GM12878 (cell line): Measurements from ENCODE around the gene SLC22A23. TPM values are rescaled to one million over a fixed set of nuclear protein-coding genes. Genes with fewer than 3 reads are reported as not detected.

Experiments
- ATAC-seq: fragments of 200-7000 bp; cut with Tn5 transposase; 3 replicates; pipeline ENCODE4 v1.9.1; 2020; ENCODE audit warnings: mild to moderate bottlenecking, moderate library complexity
- BruUV-seq: library from RNA; stranded (reverse); fragments of 400-500 nt; replicated peaks from 2 replicates; lab custom pipeline; 2021; lab: Mats Ljungman, UMichigan
- CTCF ChIA-PET: fragments of 300-600 bp; sonication (Branson Sonifier 250); formaldehyde crosslinking; extraction: SDS; loops from one replicate; lab custom pipeline; 2021; ENCODE audit warnings: inconsistent platforms; lab: Yijun Ruan, JAX
- POLR2A ChIA-PET: fragments of 350-600 bp; formaldehyde crosslinking; extraction: SDS; loops from one replicate; lab custom pipeline; 2021; ENCODE audit warnings: inconsistent platforms; lab: Charles Lee
- RAD21 ChIA-PET: fragments of 300-600 bp; sonication (Branson Sonifier 250); formaldehyde crosslinking; loops from one replicate; lab custom pipeline; 2023; ENCODE audit warnings: antibody characterized with exemption; ENCODE audit not compliant: unreplicated experiment; lab: Charles Lee
- SMC1A ChIA-PET: fragments of 300-600 bp; sonication (Branson Sonifier 250); formaldehyde crosslinking; loops from one replicate; lab custom pipeline; 2023; ENCODE audit not compliant: unreplicated experiment, uncharacterized antibody; lab: Charles Lee
- DNase-seq: peaks from one replicate; pipeline ENCODE4 v3.0.0-alpha.2; 2011; ENCODE audit warnings: low read depth, low spot score
- FAIRE-seq: peaks from 3 replicates; lab custom pipeline; 2011; peaks lifted over from hg19 to GRCh38; lab: Jason Lieb, UNC
- H2AFZ ChIP-seq: 2 replicates; pipeline ENCODE4 v1.6.0; 2011; ENCODE audit warnings: low read depth, low read length, control low read depth; ENCODE audit not compliant: control insufficient read depth
- H3K27ac ChIP-seq: 2 replicates; pipeline ENCODE4 v1.5.1; 2011; ENCODE audit warnings: control low read depth; ENCODE audit not compliant: control insufficient read depth, insufficient read depth
- H3K27me3 ChIP-seq, 2 experiments: replicated peaks in 1 of 2; 2 replicates each; pipeline versions ENCODE4 v1.6.0 to v1.6.1; 2011; ENCODE audit warnings: low read length in 1 of 2; ENCODE audit not compliant: control insufficient read depth in 2 of 2, insufficient read depth in 2 of 2
- H3K36me3 ChIP-seq, 2 experiments: 2 replicates each; pipeline ENCODE4 v1.5.1; 2011; ENCODE audit warnings: low read length in 1 of 2; ENCODE audit not compliant: control insufficient read depth in 2 of 2, insufficient read depth in 2 of 2
- H3K4me1 ChIP-seq: 2 replicates; pipeline ENCODE4 v1.6.1; 2011; ENCODE audit warnings: mild to moderate bottlenecking, low read length, moderate library complexity, mixed read lengths; ENCODE audit not compliant: control insufficient read depth, insufficient read depth
- H3K4me2 ChIP-seq: 2 replicates; pipeline ENCODE4 v1.6.0; 2011; ENCODE audit warnings: control low read depth; ENCODE audit not compliant: control insufficient read depth, insufficient read depth
- H3K4me3 ChIP-seq: fragments of 200-600 bp; sonication (generic); 2 replicates; pipeline ENCODE4 v1.5.1; 2016
- H3K79me2 ChIP-seq: 2 replicates; pipeline ENCODE4 v1.6.0; 2011; ENCODE audit warnings: low read length; ENCODE audit not compliant: control insufficient read depth, insufficient read depth
- H3K9ac ChIP-seq: 2 replicates; pipeline ENCODE4 v1.8.0; 2011; ENCODE audit warnings: low read length, control low read depth, mixed read lengths; ENCODE audit not compliant: control insufficient read depth, insufficient read depth
- H3K9me3 ChIP-seq: replicated peaks from 3 replicates; pipeline ENCODE4 v1.5.1; 2011; ENCODE audit warnings: mild to moderate bottlenecking, low read length; ENCODE audit not compliant: control insufficient read depth, insufficient read depth
- H4K20me1 ChIP-seq: 2 replicates; pipeline ENCODE4 v1.6.0; 2011; ENCODE audit not compliant: control insufficient read depth, insufficient read depth
- ATF7 ChIP-seq: fragments of 450-650 bp; IDR thresholded peaks from 2 replicates; pipeline ENCODE4 v1.6.1; 2016; ENCODE audit warnings: low read depth, mild to moderate bottlenecking
- CHD2 ChIP-seq: IDR thresholded peaks from 2 replicates; pipeline ENCODE4 v1.6.1; 2011; ENCODE audit warnings: low read depth, low read length, improper control_type of control experiment, borderline replicate concordance
- HDAC2 ChIP-seq: fragments of 200-600 bp; sonication (generic); IDR thresholded peaks from 2 replicates; pipeline ENCODE4 v1.6.1; 2017
- HDGF ChIP-seq: fragments of 450-650 bp; IDR thresholded peaks from 2 replicates; pipeline ENCODE4 v1.6.1; 2016; ENCODE audit warnings: antibody characterized with exemption
- IRF4 ChIP-seq: IDR thresholded peaks from 2 replicates; pipeline ENCODE4 v1.6.1; 2011; ENCODE audit warnings: low read depth, low read length
- RAD21 ChIP-seq: IDR thresholded peaks from 2 replicates; pipeline ENCODE4 v1.6.1; 2011; ENCODE audit warnings: mild to moderate bottlenecking, low read depth, low read length, moderate library complexity; ENCODE audit not compliant: insufficient read depth
- SREBF1 ChIP-seq: IDR thresholded peaks from 2 replicates; pipeline ENCODE4 v1.6.1; 2012; ENCODE audit warnings: mild to moderate bottlenecking, low read length
- SREBF2 ChIP-seq: IDR thresholded peaks from 2 replicates; pipeline ENCODE4 v1.6.1; 2012; ENCODE audit warnings: mild to moderate bottlenecking, low read length
- YY1 ChIP-seq: IDR thresholded peaks from 2 replicates; pipeline ENCODE4 v1.6.1; 2011; ENCODE audit warnings: low read depth, mild to moderate bottlenecking, low read length
- ZZZ3 ChIP-seq: IDR thresholded peaks from 2 replicates; pipeline ENCODE4 v1.6.1; 2011; ENCODE audit warnings: low read depth; ENCODE audit not compliant: control insufficient read depth, insufficient read length
- WGBS: methylation state at CpG from one replicate; pipeline ENCODE4 v1.1.6; 2016; ENCODE audit warnings: low lambda C conversion rate; ENCODE audit not compliant: insufficient replicate concordance, insufficient coverage; ENCODE audit errors: missing lambda C conversion rate; 5-methylcytosine and 5-hydroxymethylcytosine counted together
- in situ Hi-C: fragments of 300-500 bp; cut with MboI; formaldehyde crosslinking; loops from 9 replicates; pipeline ENCODE4 v1.14.3; 2018; ENCODE audit warnings: mixed read lengths
- intact Hi-C: fragments of 100-400 bp; cut with micrococcal nuclease; formaldehyde crosslinking; loops from one replicate; pipeline ENCODE4 v1.14.2; 2022; ENCODE audit not compliant: unreplicated experiment
- polyA plus RNA-seq, 11 experiments: library from polyadenylated mRNA; depleted of rRNA in 4 of 11; unstranded in 6 of 11; stranded (reverse) in 5 of 11; fragments of >200 nt; fragmentation: Nextera tagmentation in 4 of 11; fragmentation: Illumina TruSeq in 1 of 11; extraction: Ambion mirVana in 4 of 11; extraction: Trizol in 1 of 11; gene quantifications; 1 replicate in 1 of 11; 2 replicates in 10 of 11; pipeline versions ENCODE4 v1.2.1 to v1.2.3, GENCODE V29; 2011 to 2016; ENCODE audit warnings: inconsistent platforms in 2 of 11, missing spikeins in 2 of 11, low read depth in 1 of 11
- total RNA-seq, 4 experiments: library from RNA; depleted of rRNA in 3 of 4; stranded (reverse); fragments of >200 nt in 3 of 4; fragmentation: Illumina TruSeq in 1 of 4; extraction: Trizol in 1 of 4; gene quantifications; 2 replicates each; pipeline versions ENCODE4 v1.2.1 to v1.2.3, GENCODE V29; 2013 to 2021
- TF ChIP-seq, protein P1 (sequence below): IDR thresholded peaks from 2 replicates; pipeline ENCODE4 v1.6.1; 2012; ENCODE audit warnings: low read length, inconsistent platforms
- TF ChIP-seq, protein P2 (sequence below): fragments of 450-650 bp; IDR thresholded peaks from 2 replicates; pipeline ENCODE4 v1.6.1; 2018; ENCODE audit warnings: borderline replicate concordance, mild to moderate bottlenecking; ENCODE audit not compliant: partially characterized antibody
- TF ChIP-seq, protein P3 (sequence below), 3 experiments: IDR thresholded peaks in 2 of 3; conservative IDR thresholded peaks in 1 of 3; 2 replicates each; pipeline ENCODE4 v1.5.1; 2011; ENCODE audit warnings: low read depth in 3 of 3, low read length in 3 of 3, mild to moderate bottlenecking in 3 of 3, control low read depth in 2 of 3, moderate library complexity in 2 of 3, inconsistent platforms in 1 of 3, mixed read lengths in 1 of 3; ENCODE audit not compliant: control insufficient read depth in 2 of 3, insufficient read depth in 1 of 3; ENCODE audit errors: extremely low read depth in 1 of 3
- TF ChIP-seq, protein P4 (sequence below): fragments of 450-650 bp; IDR thresholded peaks from 2 replicates; pipeline ENCODE4 v1.6.1; 2016; ENCODE audit warnings: mild to moderate bottlenecking

SLC22A23 gene
- total and polyA plus RNA-seq, 10 of the 15 experiments (the other 5 are each of a cell fraction or from before 2014, with no cell fraction given), result 0.20 to 2.4 (median 0.74) TPM

DNA sequence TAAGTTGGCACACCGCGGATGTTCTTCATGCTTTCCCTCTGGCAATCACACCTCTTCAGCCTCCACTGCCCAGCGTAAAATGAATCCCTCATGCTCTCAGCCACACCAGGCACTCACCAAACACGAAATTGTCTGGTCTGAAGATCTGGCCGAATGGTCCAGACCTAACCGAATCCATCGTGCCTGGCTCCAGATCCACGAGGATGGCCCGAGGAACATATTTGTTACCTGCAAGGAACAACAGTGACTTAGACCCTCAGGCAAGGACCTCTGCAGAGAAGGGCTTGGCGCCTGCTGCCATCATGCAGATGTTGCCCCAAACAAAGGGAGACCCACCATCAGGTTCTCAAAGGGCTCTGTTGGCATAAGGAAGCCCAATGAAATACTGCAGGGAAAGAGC lies 230.8 kb downstream of the SLC22A23 start:
- whole genome bisulfite sequencing, result 80% methylated on average over 10 of the region's 10 CpGs
- no peaks in the 10 kb centered on the region for H3K79me2 ChIP-seq
- H3K9me3 ChIP-seq, result no peaks in the 10 kb centered on the region; the same call in 2 of the 3 replicates
- H3K4me2 ChIP-seq, result no peak overlapping the region
- H3K27me3 ChIP-seq, result peaks cover 23 to 26% of the 10 kb centered on the region in 2 experiments
- no peak for TF ChIP-seq SREBF1
- TF ChIP-seq RAD21, result no peak
- TF ChIP-seq, protein P1, sequence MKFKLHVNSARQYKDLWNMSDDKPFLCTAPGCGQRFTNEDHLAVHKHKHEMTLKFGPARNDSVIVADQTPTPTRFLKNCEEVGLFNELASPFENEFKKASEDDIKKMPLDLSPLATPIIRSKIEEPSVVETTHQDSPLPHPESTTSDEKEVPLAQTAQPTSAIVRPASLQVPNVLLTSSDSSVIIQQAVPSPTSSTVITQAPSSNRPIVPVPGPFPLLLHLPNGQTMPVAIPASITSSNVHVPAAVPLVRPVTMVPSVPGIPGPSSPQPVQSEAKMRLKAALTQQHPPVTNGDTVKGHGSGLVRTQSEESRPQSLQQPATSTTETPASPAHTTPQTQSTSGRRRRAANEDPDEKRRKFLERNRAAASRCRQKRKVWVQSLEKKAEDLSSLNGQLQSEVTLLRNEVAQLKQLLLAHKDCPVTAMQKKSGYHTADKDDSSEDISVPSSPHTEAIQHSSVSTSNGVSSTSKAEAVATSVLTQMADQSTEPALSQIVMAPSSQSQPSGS, result no peak
- TF ChIP-seq SREBF2, result no peak
- no peak for TF ChIP-seq IRF4
- no peak for TF ChIP-seq ATF7
- TF ChIP-seq CHD2, result no peak
- TF ChIP-seq YY1, result no peak
- TF ChIP-seq HDGF, result no peak
- TF ChIP-seq, protein P2, sequence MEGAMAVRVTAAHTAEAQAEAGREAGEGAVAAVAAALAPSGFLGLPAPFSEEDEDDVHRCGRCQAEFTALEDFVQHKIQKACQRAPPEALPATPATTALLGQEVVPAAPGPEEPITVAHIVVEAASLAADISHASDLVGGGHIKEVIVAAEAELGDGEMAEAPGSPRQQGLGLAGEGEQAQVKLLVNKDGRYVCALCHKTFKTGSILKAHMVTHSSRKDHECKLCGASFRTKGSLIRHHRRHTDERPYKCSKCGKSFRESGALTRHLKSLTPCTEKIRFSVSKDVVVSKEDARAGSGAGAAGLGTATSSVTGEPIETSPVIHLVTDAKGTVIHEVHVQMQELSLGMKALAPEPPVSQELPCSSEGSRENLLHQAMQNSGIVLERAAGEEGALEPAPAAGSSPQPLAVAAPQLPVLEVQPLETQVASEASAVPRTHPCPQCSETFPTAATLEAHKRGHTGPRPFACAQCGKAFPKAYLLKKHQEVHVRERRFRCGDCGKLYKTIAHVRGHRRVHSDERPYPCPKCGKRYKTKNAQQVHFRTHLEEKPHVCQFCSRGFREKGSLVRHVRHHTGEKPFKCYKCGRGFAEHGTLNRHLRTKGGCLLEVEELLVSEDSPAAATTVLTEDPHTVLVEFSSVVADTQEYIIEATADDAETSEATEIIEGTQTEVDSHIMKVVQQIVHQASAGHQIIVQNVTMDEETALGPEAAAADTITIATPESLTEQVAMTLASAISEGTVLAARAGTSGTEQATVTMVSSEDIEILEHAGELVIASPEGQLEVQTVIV, result no peak
- TF ChIP-seq, protein P3, sequence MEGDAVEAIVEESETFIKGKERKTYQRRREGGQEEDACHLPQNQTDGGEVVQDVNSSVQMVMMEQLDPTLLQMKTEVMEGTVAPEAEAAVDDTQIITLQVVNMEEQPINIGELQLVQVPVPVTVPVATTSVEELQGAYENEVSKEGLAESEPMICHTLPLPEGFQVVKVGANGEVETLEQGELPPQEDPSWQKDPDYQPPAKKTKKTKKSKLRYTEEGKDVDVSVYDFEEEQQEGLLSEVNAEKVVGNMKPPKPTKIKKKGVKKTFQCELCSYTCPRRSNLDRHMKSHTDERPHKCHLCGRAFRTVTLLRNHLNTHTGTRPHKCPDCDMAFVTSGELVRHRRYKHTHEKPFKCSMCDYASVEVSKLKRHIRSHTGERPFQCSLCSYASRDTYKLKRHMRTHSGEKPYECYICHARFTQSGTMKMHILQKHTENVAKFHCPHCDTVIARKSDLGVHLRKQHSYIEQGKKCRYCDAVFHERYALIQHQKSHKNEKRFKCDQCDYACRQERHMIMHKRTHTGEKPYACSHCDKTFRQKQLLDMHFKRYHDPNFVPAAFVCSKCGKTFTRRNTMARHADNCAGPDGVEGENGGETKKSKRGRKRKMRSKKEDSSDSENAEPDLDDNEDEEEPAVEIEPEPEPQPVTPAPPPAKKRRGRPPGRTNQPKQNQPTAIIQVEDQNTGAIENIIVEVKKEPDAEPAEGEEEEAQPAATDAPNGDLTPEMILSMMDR (IDR thresholded peaks at IDR 0.05 in 2 of 3, conservative IDR thresholded peaks at IDR 0.05 in 1 of 3; ENCODE audit: control insufficient read depth in 2 of 3, extremely low read depth in 1 of 3, insufficient read depth in 1 of 3, low read depth in 3 of 3, low read length in 3 of 3), result no peak
- TF ChIP-seq HDAC2, result no peak
- TF ChIP-seq, protein P4, sequence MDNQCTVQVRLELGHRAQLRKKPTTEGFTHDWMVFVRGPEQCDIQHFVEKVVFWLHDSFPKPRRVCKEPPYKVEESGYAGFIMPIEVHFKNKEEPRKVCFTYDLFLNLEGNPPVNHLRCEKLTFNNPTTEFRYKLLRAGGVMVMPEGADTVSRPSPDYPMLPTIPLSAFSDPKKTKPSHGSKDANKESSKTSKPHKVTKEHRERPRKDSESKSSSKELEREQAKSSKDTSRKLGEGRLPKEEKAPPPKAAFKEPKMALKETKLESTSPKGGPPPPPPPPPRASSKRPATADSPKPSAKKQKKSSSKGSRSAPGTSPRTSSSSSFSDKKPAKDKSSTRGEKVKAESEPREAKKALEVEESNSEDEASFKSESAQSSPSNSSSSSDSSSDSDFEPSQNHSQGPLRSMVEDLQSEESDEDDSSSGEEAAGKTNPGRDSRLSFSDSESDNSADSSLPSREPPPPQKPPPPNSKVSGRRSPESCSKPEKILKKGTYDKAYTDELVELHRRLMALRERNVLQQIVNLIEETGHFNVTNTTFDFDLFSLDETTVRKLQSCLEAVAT, result no peak
- TF ChIP-seq ZZZ3, result no peak
- TF ChIP-seq, all 136 proteins: peak for 0
- ChIA-PET CTCF (no interaction called here), RAD21 (no interaction called here), SMC1A (interaction anchor here (0.5 to 1.2 kb wide), 3 partner anchors 16 to 60 kb away, joined by 3 to 4 read pairs (median 3); no protein-coding TSS in a partner anchor), POLR2A (no interaction called here)
- Histone ChIP-seq H3K27ac (no peak overlapping the region), H3K36me3 (no peaks in the 10 kb centered on the region), H3K9ac (no peak overlapping the region), H3K4me3 (no peak overlapping the region), H4K20me1 (no peaks in the 10 kb centered on the region), H2AFZ (no peak overlapping the region), H3K4me1 (peaks cover 31% of the 10 kb centered on the region)
- BruUV-seq, result no TSS peak
- no peak for FAIRE-seq
- in situ Hi-C loops, result no loop called here
- no peak for DNase-seq
- intact Hi-C loops, result no loop called here
- ATAC-seq, result no peak
